ENCODE results near the gene GNB1. TPM values are rescaled to one million over a fixed set of nuclear protein-coding genes. Genes with fewer than 3 reads are reported as not detected.

GNB1 gene
- total and polyA plus RNA-seq, 5 donors, result 73.7 to 205 (median 172) TPM

DNA sequence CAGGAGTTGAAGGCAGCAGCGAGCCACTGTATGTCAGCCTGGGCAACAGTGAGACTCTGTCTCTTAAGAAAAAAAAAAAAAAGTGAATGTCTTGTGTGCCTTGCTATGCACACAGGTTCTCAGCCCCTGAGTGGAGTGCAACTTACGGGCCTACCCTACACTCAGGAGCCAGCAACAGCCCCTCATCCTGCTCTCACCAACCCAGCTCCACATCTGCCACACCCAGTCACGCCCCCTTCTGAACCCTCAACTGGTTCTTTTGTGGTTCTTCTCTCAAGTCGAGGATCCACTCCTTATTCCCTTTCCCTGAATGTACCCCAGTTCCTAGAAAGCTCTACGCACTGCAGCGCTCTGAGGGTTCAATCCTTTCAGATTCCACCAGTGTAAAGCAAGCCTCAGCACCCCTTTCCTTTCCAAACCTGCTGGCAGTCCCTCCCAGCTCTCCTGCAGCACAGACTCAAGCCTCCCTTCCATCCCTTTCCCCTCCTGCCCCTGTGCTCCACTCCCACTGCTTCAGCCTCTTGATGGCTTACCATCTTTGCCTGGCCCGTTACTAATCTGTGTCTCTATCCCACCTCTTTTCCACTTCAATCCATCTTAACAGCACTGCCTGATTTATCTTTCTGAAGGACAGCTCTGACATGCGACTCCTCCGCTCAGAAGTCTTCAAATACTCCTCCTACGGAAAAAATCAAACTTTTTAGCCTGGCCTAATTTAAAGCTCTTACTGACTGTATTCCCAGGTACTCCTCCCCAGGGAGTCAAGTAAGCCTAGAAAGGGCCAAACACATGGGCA is 38.1 kb downstream of the GNB1 start:
- no peak overlapping the region for H3K27ac ChIP-seq (ENCODE audit: low read length)
- no peak for DNase-seq
- intact Hi-C loops (cut with DNase I), result no loop called here
- H3K27me3 ChIP-seq (ENCODE audit: control insufficient read depth, insufficient read depth), result no peaks in the 10 kb centered on the region
- H3K4me1 ChIP-seq (ENCODE audit: control insufficient read depth, insufficient read depth, low read length), result peaks cover 16% of the 10 kb centered on the region
- H3K9me3 ChIP-seq (ENCODE audit: control insufficient read depth, low read length), result no peaks in the 10 kb centered on the region
- 79% methylated on average over 10 of the region's 10 CpGs for WGBS
- no peak for ATAC-seq
- no peak overlapping the region for H3K4me3 ChIP-seq (ENCODE audit: low read length)

DNA sequence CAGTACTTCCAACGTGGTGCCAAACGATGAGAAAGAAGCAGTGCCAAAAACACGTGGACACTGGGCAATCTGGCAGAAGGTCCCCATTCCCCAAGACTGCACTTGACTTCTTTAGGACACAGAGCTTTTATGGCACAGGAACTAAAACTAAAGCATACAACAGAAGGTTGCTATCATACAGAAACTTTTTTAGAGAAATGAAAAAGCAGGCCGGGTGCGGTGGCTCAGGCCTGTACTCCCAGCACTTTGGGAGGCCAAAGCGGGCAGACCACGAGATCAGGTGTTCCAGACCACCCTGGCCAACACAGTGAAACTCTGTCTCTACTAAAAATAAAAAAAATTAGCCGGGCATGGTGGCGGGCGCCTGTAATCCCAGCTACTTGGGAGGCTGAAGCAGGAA is 43.0 kb downstream of the GNB1 start:
- intact Hi-C loops (cut with DNase I), result no loop called here

DNA sequence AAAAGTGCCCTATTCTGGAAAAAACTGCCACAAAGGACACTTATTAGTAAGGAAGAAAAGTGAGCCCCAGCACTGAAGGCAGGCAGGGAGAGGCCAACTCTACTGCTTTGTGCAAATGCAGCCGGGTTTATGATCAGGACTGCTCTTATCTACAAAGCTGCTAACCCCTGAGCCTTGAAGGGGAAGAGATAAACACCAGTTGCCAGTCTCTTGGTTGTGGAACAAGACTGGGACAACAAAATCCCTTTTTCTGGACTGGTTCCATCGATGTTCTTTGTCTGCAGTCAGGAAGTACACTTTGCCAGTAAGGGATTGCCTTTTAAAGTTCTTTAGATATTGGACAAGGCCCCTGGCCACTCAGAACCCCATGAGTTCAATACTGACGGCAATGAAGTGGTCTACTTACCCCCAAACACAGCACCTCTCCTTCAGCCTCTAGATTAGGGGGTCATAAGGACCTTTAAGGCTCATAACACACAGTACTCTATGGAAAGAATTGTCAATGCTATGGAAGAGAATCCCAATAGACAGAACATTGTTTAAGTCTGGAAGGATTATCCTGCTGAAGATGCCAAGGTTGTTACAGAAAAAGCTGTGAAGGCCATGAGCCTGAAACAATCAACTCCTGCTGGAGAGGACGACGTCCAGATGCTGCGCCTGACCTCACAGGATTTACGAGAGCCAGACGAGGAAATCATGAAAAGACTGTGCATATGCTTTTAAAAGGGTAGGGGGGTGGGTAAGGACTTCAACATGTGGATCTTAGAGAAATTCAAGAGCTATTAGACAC is 43.6 kb downstream of the GNB1 start:
- no peak for DNase-seq
- 27% methylated on average over 8 of the region's 8 CpGs for WGBS
- ATAC-seq, result peak; percentile 80 to 81
- Histone ChIP-seq H3K9me3 (ENCODE audit: control insufficient read depth, low read length) (no peaks in the 10 kb centered on the region), H3K27me3 (ENCODE audit: control insufficient read depth, insufficient read depth) (no peaks in the 10 kb centered on the region), H3K27ac (ENCODE audit: low read length) (peak overlapping the region; percentile 74), H3K4me1 (ENCODE audit: control insufficient read depth, insufficient read depth, low read length) (peaks cover 22% of the 10 kb centered on the region), H3K4me3 (ENCODE audit: low read length) (no peak overlapping the region)
- intact Hi-C loops (cut with DNase I), result no loop called here

More for the DNA sequence above, 43.0 kb downstream of the GNB1 start:
- WGBS, result 67% methylated on average over 10 of the region's 10 CpGs
- H3K4me1 ChIP-seq (ENCODE audit: control insufficient read depth, insufficient read depth, low read length), result peaks cover 20% of the 10 kb centered on the region
- no peak for ATAC-seq
- no peaks in the 10 kb centered on the region for H3K9me3 ChIP-seq (ENCODE audit: control insufficient read depth, low read length)
- no peaks in the 10 kb centered on the region for H3K27me3 ChIP-seq (ENCODE audit: control insufficient read depth, insufficient read depth)
- no peak for DNase-seq
- H3K27ac ChIP-seq (ENCODE audit: low read length), result peak overlapping the region; percentile 30
- H3K4me3 ChIP-seq (ENCODE audit: low read length), result no peak overlapping the region

DNA sequence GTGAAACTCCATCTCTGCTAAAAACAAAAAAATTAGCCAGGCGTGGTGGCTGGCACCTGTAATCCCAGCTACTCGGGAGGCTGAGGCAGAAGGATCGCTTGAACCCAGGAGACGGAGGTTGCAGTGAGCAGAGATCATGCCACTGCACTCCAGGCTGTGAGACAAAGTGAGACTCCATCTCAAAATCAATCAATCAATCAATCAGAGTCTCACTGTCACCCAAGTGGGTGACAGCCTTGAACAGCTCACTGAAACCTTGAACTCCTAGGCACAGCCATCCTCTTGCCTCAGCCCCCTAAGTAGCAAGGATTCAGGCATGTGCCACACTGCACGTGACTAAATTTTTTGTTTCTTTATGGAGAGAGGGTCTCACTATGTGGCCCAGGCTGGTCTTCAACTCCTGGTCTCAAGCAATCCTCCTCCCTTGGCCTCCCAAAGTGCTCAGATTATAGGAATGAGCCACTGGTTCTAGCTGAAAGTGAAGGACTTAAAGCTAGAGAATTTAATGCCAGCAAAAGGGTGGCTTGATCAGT is 44.4 kb downstream of the GNB1 start:
- Histone ChIP-seq H3K27ac (ENCODE audit: low read length) (peak overlapping the region; percentile 74), H3K4me1 (ENCODE audit: control insufficient read depth, insufficient read depth, low read length) (peaks cover 22% of the 10 kb centered on the region), H3K4me3 (ENCODE audit: low read length) (no peak overlapping the region), H3K27me3 (ENCODE audit: control insufficient read depth, insufficient read depth) (no peaks in the 10 kb centered on the region), H3K9me3 (ENCODE audit: control insufficient read depth, low read length) (no peaks in the 10 kb centered on the region)
- WGBS, result 90% methylated on average over 5 of the region's 5 CpGs
- intact Hi-C loops (cut with DNase I), result no loop called here
- ATAC-seq, result no peak
- no peak for DNase-seq

DNA sequence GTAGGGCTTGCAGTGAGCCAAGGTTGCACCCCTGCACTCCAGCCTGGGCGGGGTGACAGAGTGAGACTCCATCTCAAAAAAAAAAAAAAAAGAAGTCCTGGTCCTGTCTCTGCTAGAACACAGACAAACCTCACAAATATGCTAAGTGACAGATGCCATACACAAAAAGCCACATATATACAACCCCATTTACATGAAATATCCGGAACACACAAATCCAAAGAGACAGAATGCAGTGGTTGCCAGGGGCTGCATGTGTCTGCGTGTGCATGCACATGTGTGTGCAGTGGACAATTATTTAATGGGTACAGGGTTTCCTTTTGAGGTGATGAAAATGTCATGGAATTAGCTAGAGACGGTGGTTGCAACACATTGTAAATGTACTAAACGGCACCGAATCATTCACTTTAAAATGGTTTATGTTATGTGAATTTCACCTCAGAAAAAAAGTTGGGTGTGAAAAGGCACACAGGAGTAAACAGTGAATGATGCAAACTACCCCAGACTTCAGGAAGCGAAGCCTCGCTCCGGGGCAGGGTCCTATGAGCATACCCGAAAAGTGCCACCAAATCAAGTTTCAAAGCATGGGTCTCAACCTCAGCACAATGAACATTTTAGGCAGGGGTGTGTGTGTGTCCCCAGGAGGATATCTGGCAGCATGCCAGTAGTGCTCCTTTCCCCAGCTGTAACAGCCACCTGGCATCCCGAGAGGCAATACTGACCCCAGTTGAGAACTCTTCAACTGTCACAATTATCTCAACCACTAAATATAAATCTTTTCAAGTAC is 48.3 kb downstream of the GNB1 start:
- Histone ChIP-seq H3K27ac (ENCODE audit: low read length) (no peak overlapping the region), H3K9me3 (ENCODE audit: control insufficient read depth, low read length) (no peaks in the 10 kb centered on the region), H3K4me3 (ENCODE audit: low read length) (no peak overlapping the region), H3K4me1 (ENCODE audit: control insufficient read depth, insufficient read depth, low read length) (peaks cover 22% of the 10 kb centered on the region), H3K27me3 (ENCODE audit: control insufficient read depth, insufficient read depth) (no peaks in the 10 kb centered on the region)
- intact Hi-C loops (cut with DNase I), result no loop called here
- WGBS, result 70% methylated on average over 11 of the region's 11 CpGs
- DNase-seq (no peak), ATAC-seq (no peak)

DNA sequence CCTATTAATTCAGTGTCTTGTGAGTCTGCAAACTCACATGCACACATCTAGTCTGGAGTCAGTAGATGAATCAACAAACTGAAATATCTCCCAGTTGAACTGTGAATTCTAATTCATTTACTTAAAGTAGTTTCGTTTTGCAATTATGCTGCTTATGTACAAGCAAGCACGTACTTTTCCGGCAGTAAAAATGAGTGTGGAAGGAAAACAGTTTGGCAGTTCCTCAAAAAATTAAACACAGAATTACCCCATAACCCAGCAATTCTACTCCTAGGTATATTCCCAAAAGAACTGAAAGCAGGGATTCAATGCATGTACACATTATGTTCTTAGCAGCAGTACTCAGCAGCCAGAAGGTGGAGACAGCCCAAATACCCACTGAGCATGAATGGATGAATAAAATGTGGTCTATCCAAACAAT is 49.3 kb downstream of the GNB1 start:
- intact Hi-C loops (cut with DNase I), result no loop called here
- Histone ChIP-seq H3K4me3 (ENCODE audit: low read length) (no peak overlapping the region), H3K4me1 (ENCODE audit: control insufficient read depth, insufficient read depth, low read length) (peaks cover 15% of the 10 kb centered on the region), H3K9me3 (ENCODE audit: control insufficient read depth, low read length) (no peaks in the 10 kb centered on the region), H3K27me3 (ENCODE audit: control insufficient read depth, insufficient read depth) (no peaks in the 10 kb centered on the region), H3K27ac (ENCODE audit: low read length) (no peak overlapping the region)
- 30% methylated on average over 3 of the region's 3 CpGs for WGBS
- ATAC-seq (peak in 1 of 2 donors; percentile 19), DNase-seq (no peak)

DNA sequence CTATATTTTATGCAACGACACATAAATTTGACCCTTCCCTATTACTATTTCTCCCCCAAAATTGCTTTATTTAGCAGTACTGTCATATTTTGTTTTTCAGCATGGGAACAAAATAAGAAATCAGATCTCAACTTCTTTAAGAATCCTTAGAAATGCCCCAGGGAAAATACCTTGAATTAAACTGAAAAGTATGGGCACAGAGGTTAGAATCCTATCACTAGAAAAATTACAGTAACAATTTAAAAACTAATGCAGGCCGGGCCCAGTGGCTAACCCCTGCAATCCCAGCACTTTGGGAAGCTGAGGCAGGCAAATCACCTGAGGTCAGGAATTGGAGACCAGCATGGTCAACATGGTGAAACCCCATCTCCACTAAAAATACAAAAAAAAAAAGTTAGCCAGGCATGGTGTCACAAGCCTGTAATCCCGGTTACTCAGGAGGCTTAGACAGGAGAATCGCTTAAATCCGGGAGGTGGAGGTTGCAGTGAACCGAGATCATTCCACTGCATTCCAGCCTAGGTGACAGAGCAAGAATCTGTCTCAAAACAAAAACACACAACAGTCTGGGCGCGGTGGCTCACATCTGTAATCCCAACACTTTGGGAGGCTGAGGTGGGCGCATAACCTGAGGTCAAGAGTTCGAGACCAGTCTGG is 51.4 kb downstream of the GNB1 start:
- ATAC-seq (no peak), DNase-seq (no peak)
- H3K27ac ChIP-seq (ENCODE audit: low read length), result no peak overlapping the region
- H3K9me3 ChIP-seq (ENCODE audit: control insufficient read depth, low read length), result no peaks in the 10 kb centered on the region
- intact Hi-C loops (cut with DNase I), result loop anchor here in 1 of 4 donors (10.0 kb wide), 1 partner anchor 45 kb away; no protein-coding TSS in a partner anchor
- no peaks in the 10 kb centered on the region for H3K27me3 ChIP-seq (ENCODE audit: control insufficient read depth, insufficient read depth)
- peaks cover 9% of the 10 kb centered on the region for H3K4me1 ChIP-seq (ENCODE audit: control insufficient read depth, insufficient read depth, low read length)
- H3K4me3 ChIP-seq (ENCODE audit: low read length), result no peak overlapping the region
- 89% methylated on average over 10 of the region's 10 CpGs for WGBS

DNA sequence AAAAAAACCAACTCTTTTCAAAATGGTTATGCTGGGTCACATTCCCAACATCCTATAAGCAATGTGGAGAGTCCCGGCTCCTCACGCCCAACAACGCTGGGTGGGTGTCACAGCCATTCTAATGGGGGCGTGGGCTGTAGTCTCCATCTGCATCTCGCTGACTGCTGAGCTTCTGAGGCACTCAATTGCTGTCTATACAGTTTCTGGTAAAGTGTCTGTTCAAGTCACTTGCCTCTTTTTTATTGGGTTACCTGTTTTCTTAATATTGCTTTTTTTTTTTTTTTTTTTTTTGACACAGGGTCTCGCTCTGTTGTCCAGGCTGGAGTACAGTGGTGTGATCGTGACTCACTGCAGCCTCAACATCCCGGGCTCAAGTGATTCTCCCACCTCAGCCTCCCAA is 54.8 kb downstream of the GNB1 start:
- ATAC-seq (no peak), DNase-seq (no peak)
- H3K27ac ChIP-seq (ENCODE audit: low read length), result no peak overlapping the region
- intact Hi-C loops (cut with DNase I), result loop anchor here in 1 of 4 donors (10.0 kb wide), 1 partner anchor 49 kb away; no protein-coding TSS in a partner anchor
- H3K4me3 ChIP-seq (ENCODE audit: low read length), result no peak overlapping the region
- 98% methylated on average over 8 of the region's 8 CpGs for WGBS
- no peaks in the 10 kb centered on the region for H3K9me3 ChIP-seq (ENCODE audit: control insufficient read depth, low read length)
- H3K4me1 ChIP-seq (ENCODE audit: control insufficient read depth, insufficient read depth, low read length), result peaks cover 15% of the 10 kb centered on the region
- no peaks in the 10 kb centered on the region for H3K27me3 ChIP-seq (ENCODE audit: control insufficient read depth, insufficient read depth)

DNA sequence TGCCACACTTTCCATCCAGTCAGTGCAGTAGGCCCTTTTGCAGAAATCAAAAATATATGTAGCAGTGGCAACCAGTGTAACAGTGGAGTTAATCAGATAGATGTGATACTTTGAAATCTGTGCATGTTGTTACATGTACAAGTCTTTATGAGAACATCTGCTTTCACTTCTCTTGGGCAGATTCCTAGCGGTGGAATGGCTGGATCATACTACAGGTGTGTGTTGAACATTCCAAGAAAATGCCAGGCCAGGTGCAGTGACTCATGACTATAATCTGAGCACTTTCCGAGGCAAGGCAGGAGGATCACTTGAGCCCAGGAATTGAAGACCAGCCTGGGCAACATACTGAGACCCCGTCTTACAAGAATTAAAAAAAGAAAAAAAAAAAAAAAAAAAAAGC is 55.3 kb downstream of the GNB1 start:
- H3K27ac ChIP-seq (ENCODE audit: low read length), result no peak overlapping the region
- no peaks in the 10 kb centered on the region for H3K9me3 ChIP-seq (ENCODE audit: control insufficient read depth, low read length)
- H3K27me3 ChIP-seq (ENCODE audit: control insufficient read depth, insufficient read depth), result no peaks in the 10 kb centered on the region
- H3K4me3 ChIP-seq (ENCODE audit: low read length), result no peak overlapping the region
- peaks cover 14% of the 10 kb centered on the region for H3K4me1 ChIP-seq (ENCODE audit: control insufficient read depth, insufficient read depth, low read length)
- DNase-seq (no peak), ATAC-seq (no peak)
- intact Hi-C loops (cut with DNase I), result loop anchor here in 1 of 4 donors (10.0 kb wide), 1 partner anchor 49 kb away; no protein-coding TSS in a partner anchor
- 93% methylated on average over 3 of the region's 3 CpGs for WGBS

DNA sequence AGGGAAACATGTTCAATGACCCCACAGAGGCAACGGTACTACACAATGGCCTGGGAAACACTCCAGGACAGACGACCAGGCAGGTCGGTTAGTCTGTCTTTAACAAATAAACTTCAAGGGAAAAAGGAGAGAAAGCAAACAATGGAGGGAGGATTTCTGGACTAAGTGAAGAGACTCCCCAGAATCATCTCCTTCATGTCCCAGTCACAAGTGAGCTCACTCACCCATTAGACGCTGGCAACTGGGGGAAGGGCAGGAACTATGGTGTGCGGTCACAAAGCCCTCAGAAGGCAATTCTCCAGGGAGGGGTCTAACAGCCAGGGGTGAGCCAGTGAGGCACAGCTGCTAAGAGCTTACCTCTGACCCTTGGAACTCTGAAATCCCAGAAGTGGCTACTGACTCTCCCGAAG is 57.0 kb downstream of the GNB1 start:
- intact Hi-C loops (cut with DNase I), result loop anchor here in 1 of 4 donors (10.0 kb wide), 1 partner anchor 51 kb away; no protein-coding TSS in a partner anchor
- Histone ChIP-seq H3K4me1 (ENCODE audit: control insufficient read depth, insufficient read depth, low read length) (peaks cover 9% of the 10 kb centered on the region), H3K4me3 (ENCODE audit: low read length) (no peak overlapping the region), H3K27me3 (ENCODE audit: control insufficient read depth, insufficient read depth) (no peaks in the 10 kb centered on the region), H3K9me3 (ENCODE audit: control insufficient read depth, low read length) (no peaks in the 10 kb centered on the region), H3K27ac (ENCODE audit: low read length) (no peak overlapping the region)
- ATAC-seq (peak in 1 of 2 donors; percentile 30), DNase-seq (no peak)
- 48% methylated on average over 6 of the region's 6 CpGs for WGBS

Data from right cardiac atrium (tissue), 5 donors.